Astrocyte (in vitro differentiated cells and primary cell): ENCODE results near the gene PRR15. TPM values are rescaled to one million over a fixed set of nuclear protein-coding genes. Genes with fewer than 3 reads are reported as not detected.
A peak's percentile ranks its signal among the peaks of the same experiment; 100 is the strongest.

ENCODE experiments used
- DNase-seq: peaks from one replicate; pipeline ENCODE4 v3.0.0-alpha.2; 2010; ENCODE audit warnings: low read depth
- FAIRE-seq: peaks from 2 replicates; lab custom pipeline; 2011; peaks lifted over from hg19 to GRCh38; lab: Jason Lieb, UNC
- H2AFZ ChIP-seq: 2 replicates; pipeline ENCODE4 v1.6.0; 2012; ENCODE audit warnings: low read depth, low read length, inconsistent platforms
- H3K27ac ChIP-seq: 2 replicates; pipeline ENCODE4 v1.5.1; 2011; ENCODE audit warnings: low read depth, low read length, inconsistent platforms
- H3K27me3 ChIP-seq: 2 replicates; pipeline ENCODE4 v1.6.0; 2011; ENCODE audit warnings: low read length, inconsistent platforms; ENCODE audit not compliant: insufficient read depth
- H3K36me3 ChIP-seq: 2 replicates; pipeline ENCODE4 v1.5.1; 2011; ENCODE audit warnings: low read length, inconsistent platforms; ENCODE audit not compliant: insufficient read depth
- H3K4me1 ChIP-seq: 2 replicates; pipeline ENCODE4 v1.5.1; 2011; ENCODE audit warnings: low read length, inconsistent platforms; ENCODE audit not compliant: insufficient read depth
- H3K4me2 ChIP-seq: 2 replicates; pipeline ENCODE4 v1.6.0; 2012; ENCODE audit warnings: low read length, inconsistent platforms
- H3K4me3 ChIP-seq: 2 replicates; pipeline ENCODE4 v1.5.1; 2011; ENCODE audit warnings: low read depth, mild to moderate bottlenecking, low read length, inconsistent platforms; ENCODE audit not compliant: insufficient read depth
- H3K79me2 ChIP-seq: 2 replicates; pipeline ENCODE4 v1.6.0; 2012; ENCODE audit warnings: mild to moderate bottlenecking, low read length, inconsistent platforms; ENCODE audit not compliant: insufficient read depth
- H3K9ac ChIP-seq: 2 replicates; pipeline ENCODE4 v1.6.0; 2012; ENCODE audit warnings: mild to moderate bottlenecking, low read length, inconsistent platforms
- H3K9me3 ChIP-seq: 2 replicates; pipeline ENCODE4 v1.5.1; 2012; ENCODE audit warnings: low read depth, mild to moderate bottlenecking, low read length, inconsistent platforms; ENCODE audit not compliant: insufficient read depth
- H4K20me1 ChIP-seq: 2 replicates; pipeline ENCODE4 v1.6.0; 2012; ENCODE audit warnings: low read length, inconsistent platforms; ENCODE audit not compliant: insufficient read depth
- H3K27ac Mint-ChIP-seq: one replicate; pipeline ENCODE4 v1.8.0; 2021; ENCODE audit warnings: mild to moderate bottlenecking, mixed read lengths; ENCODE audit not compliant: unreplicated experiment
- H3K27me3 Mint-ChIP-seq: one replicate; pipeline ENCODE4 v1.8.0; 2021; ENCODE audit warnings: low read depth, mixed read lengths; ENCODE audit not compliant: unreplicated experiment
- H3K36me3 Mint-ChIP-seq: one replicate; pipeline ENCODE4 v1.8.0; 2021; ENCODE audit warnings: low read depth, mixed read lengths; ENCODE audit not compliant: unreplicated experiment
- H3K4me1 Mint-ChIP-seq: one replicate; pipeline ENCODE4 v1.8.0; 2021; ENCODE audit warnings: low read depth, mixed read lengths; ENCODE audit not compliant: unreplicated experiment
- H3K4me3 Mint-ChIP-seq: one replicate; pipeline ENCODE4 v1.8.0; 2021; ENCODE audit warnings: mild to moderate bottlenecking, moderate library complexity, mixed read lengths; ENCODE audit not compliant: unreplicated experiment
- H3K9me3 Mint-ChIP-seq: one replicate; pipeline ENCODE4 v1.8.0; 2021; ENCODE audit warnings: mild to moderate bottlenecking, mixed read lengths; ENCODE audit not compliant: unreplicated experiment
- EZH2 ChIP-seq: IDR thresholded peaks from 2 replicates; pipeline ENCODE4 v1.6.1; 2012; ENCODE audit warnings: mild to moderate bottlenecking, low read length, inconsistent platforms; ENCODE audit not compliant: insufficient read depth
- total RNA-seq: library from RNA; stranded (reverse); gene quantifications from 2 replicates; pipeline ENCODE4 v1.2.1, GENCODE V29; 2021
- TF ChIP-seq, protein P1 (sequence below): IDR thresholded peaks from 2 replicates; pipeline ENCODE4 v1.5.1; 2011; ENCODE audit warnings: low read depth, mild to moderate bottlenecking, inconsistent platforms, low read length, moderate library complexity; ENCODE audit not compliant: insufficient read depth

Gene PRR15
- total RNA-seq, 1 donor from 2014 or later: 11.1 TPM

DNA sequence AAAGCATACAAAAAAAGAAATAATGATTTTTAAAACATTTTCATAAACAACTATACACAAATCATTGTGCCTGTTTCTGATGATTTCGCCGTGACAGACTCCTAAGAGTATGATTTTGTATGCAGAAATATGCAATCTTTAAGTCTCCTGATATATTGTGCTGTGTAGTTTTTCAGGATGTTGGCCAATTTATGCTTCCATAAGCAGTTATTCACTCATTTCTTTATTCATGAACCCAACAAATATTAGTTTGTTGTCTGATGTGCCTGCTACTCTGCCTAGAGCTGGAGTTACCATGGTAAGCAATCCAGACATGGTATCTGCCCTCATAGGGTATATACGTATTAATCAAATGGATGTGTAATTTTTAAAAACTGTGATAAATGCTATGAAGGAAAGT lies 40.4 kb downstream of the PRR15 start:
- H3K36me3 Mint-ChIP-seq: no peaks in the 10 kb centered on the region
- FAIRE-seq (no peak), DNase-seq (no peak)
- TF ChIP-seq EZH2: no peak
- TF ChIP-seq, protein P1, sequence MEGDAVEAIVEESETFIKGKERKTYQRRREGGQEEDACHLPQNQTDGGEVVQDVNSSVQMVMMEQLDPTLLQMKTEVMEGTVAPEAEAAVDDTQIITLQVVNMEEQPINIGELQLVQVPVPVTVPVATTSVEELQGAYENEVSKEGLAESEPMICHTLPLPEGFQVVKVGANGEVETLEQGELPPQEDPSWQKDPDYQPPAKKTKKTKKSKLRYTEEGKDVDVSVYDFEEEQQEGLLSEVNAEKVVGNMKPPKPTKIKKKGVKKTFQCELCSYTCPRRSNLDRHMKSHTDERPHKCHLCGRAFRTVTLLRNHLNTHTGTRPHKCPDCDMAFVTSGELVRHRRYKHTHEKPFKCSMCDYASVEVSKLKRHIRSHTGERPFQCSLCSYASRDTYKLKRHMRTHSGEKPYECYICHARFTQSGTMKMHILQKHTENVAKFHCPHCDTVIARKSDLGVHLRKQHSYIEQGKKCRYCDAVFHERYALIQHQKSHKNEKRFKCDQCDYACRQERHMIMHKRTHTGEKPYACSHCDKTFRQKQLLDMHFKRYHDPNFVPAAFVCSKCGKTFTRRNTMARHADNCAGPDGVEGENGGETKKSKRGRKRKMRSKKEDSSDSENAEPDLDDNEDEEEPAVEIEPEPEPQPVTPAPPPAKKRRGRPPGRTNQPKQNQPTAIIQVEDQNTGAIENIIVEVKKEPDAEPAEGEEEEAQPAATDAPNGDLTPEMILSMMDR: no peak
- Histone ChIP-seq H3K4me3 (no peak overlapping the region), H3K4me1 (peaks cover 20% of the 10 kb centered on the region), H3K9ac (no peak overlapping the region), H2AFZ (no peak overlapping the region), H3K36me3 (no peaks in the 10 kb centered on the region), H3K27me3 (no peaks in the 10 kb centered on the region), H3K9me3 (no peaks in the 10 kb centered on the region), H4K20me1 (no peaks in the 10 kb centered on the region), H3K79me2 (no peaks in the 10 kb centered on the region), H3K27ac (no peak overlapping the region), H3K4me2 (no peak overlapping the region)
- H3K4me1 Mint-ChIP-seq: peaks cover 20% of the 10 kb centered on the region
- no peaks in the 10 kb centered on the region for H3K9me3 Mint-ChIP-seq
- H3K27me3 Mint-ChIP-seq: no peaks in the 10 kb centered on the region
- H3K4me3 Mint-ChIP-seq: no peak overlapping the region
- no peak overlapping the region for H3K27ac Mint-ChIP-seq

DNA sequence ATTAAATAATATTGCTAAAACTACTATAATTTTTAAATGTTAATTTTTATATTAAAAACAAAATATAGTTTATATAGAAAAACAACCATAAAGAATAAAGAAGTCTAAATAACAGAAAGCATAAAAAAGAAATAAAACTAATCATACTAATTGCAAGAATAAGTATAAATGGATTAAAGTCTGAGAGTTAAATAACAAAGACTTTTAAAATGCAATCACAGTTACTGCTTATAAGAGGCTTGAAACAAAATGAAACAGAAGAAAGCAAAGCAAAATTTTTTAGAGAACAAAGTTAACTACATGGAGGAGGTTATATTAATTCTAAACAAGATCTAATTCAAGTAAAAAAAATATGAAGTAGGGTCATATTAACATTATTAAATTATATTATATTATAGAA lies 41.1 kb downstream of the PRR15 start:
- Histone ChIP-seq H2AFZ (no peak overlapping the region), H3K9me3 (no peaks in the 10 kb centered on the region), H3K27me3 (no peaks in the 10 kb centered on the region), H4K20me1 (no peaks in the 10 kb centered on the region), H3K4me2 (no peak overlapping the region), H3K79me2 (no peaks in the 10 kb centered on the region), H3K36me3 (no peaks in the 10 kb centered on the region), H3K27ac (no peak overlapping the region), H3K9ac (no peak overlapping the region), H3K4me1 (peaks cover 20% of the 10 kb centered on the region), H3K4me3 (no peak overlapping the region)
- H3K36me3 Mint-ChIP-seq: no peaks in the 10 kb centered on the region
- H3K27me3 Mint-ChIP-seq: no peaks in the 10 kb centered on the region
- FAIRE-seq (no peak), DNase-seq (no peak)
- H3K9me3 Mint-ChIP-seq: no peaks in the 10 kb centered on the region
- H3K4me1 Mint-ChIP-seq: peaks cover 20% of the 10 kb centered on the region
- no peak overlapping the region for H3K27ac Mint-ChIP-seq
- no peak overlapping the region for H3K4me3 Mint-ChIP-seq
- TF ChIP-seq, protein P1: no peak
- TF ChIP-seq EZH2: no peak

DNA sequence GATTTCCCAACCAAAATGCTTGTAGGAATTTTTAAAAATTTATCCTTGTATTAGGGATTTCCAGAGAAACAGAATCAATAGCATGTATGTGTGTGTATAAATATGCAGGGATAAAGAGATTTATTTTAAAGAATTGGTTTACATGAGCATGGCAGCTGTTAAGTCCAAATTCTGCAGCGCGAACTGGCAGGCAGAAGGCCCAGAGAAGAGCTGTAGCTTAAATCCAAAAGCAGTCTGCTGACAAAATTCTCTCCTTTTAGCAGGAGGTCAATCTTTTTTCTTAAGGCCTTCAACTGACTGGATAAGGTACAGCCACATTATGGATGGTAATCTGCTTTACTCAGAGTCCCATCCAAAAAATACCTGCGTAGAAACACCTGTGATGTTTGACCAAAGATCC lies 42.0 kb downstream of the PRR15 start:
- DNase-seq (no peak), FAIRE-seq (no peak)
- H4K20me1 ChIP-seq: no peaks in the 10 kb centered on the region
- H3K9ac ChIP-seq: no peak overlapping the region
- no peak overlapping the region for H3K4me3 ChIP-seq
- H3K36me3 ChIP-seq: no peaks in the 10 kb centered on the region
- H3K9me3 Mint-ChIP-seq: no peaks in the 10 kb centered on the region
- H3K79me2 ChIP-seq: no peaks in the 10 kb centered on the region
- H3K4me1 ChIP-seq: peaks cover 20% of the 10 kb centered on the region
- no peaks in the 10 kb centered on the region for H3K36me3 Mint-ChIP-seq
- peaks cover 20% of the 10 kb centered on the region for H3K4me1 Mint-ChIP-seq
- TF ChIP-seq, protein P1: no peak
- TF ChIP-seq EZH2: no peak
- H3K27me3 Mint-ChIP-seq: no peaks in the 10 kb centered on the region
- peak overlapping the region; percentile 37 for H3K4me2 ChIP-seq
- no peak overlapping the region for H3K27ac Mint-ChIP-seq
- H2AFZ ChIP-seq: no peak overlapping the region
- no peak overlapping the region for H3K27ac ChIP-seq
- H3K27me3 ChIP-seq: no peaks in the 10 kb centered on the region
- no peak overlapping the region for H3K4me3 Mint-ChIP-seq
- H3K9me3 ChIP-seq: no peaks in the 10 kb centered on the region
